NCI-H2196 (cell line): ENCODE measurements around the gene MTG2.

ENCODE experiments used
- DNase-seq: peaks from one replicate; lab custom pipeline; 2025; ENCODE audit not compliant: unreplicated experiment; lab: John Stamatoyannopoulos, UW

The MTG2 gene

DNA sequence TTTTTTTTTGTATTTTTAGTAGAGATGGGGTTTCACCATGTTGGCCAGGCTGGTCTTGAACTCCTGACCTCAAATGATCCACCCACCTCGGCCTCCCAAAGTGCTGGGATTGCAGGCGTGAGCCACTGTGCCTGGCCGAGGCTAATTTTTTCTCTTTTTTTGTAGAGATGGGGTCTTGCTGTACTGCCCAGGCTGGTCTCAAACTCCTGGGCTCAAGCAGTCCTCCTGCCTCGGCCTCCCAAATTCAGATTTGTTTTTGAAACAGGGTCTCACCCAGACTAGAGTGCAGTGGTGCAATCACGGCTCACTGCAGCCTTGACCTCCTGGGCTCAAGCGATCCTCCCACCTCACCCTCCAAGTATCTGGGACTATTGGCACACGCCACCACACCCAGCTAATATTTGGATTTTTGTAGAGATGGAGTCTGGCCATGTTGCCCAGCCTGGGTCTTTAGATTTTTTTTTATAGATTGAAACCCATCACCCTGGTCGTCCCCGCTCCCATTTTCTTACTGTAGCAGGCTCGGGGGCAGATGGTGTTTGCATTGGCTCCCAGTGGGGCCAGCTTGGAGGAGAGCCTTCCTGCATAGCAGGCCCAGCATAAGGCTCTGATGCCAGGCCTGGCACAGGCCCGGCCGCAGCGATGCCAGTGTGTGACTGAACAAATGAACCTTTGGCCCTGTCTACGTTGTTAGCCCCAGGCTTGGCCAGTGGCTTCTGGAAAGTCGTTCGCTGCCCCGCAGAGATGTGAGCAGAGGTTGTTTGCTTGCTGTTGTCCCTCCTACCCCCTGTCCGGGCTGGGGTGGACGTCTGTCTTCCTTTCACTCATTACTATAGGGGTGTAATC lies 4.3 kb upstream of the MTG2 start:
- no peak for DNase-seq

GRCh38 chr20:62179162-62179504 lies 3.7 kb upstream of the MTG2 start:
- DNase-seq: no peak

GRCh38 chr20:62181808-62182207 lies 1.0 kb upstream of the MTG2 start:
- DNase-seq: no peak

DNA sequence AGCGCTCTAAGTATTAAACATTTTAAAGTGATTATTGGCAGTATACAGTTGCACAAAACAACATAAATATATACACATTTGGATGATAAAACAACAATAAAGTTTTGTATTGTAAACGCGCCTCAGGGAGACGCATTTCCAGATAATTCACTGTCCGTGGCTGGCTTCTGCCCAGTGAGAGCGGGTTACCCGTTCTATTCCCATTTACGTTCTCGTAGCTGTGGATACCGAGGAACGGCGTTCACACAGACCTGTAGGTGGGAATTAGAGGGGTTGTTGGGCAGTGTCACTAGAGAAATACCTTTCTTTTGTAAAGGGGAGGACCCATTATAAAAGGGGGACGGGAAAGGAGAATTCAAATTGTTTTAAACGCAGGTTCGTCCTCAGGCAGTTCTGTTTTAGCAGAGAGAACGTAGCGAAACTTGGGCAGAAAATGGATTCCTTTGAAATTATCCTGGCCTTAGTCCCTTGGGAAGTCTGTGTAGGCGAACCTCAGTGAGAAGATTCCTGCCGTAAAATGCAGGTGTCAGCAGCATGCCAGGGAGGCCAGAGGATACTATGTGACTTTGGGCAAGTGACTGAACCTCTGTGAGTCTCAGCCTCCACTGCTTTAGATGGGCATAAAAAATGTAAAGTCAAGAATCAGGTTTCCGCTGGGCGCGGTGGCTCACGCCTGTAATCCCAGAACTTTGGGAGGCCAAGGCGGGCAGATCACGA lies 756 bp downstream of the MTG2 start:
- no peak for DNase-seq

DNA sequence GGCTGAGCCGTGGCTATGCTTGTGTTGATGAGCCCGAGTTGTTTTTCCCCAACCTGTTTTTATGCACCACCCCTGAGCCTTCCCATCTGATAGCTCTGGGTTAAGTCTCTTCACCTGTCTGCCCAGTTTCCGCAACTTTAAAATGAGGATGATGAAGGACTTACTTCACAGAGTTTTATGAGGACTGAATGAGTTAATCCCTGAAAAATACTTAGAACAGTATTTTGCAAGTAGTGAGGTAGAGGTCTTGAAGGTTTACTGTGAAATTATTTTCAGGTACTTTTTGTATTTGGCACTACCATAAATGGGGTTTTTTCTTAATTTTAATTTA lies 3.2 kb downstream of the MTG2 start:
- DNase-seq: no peak

DNA sequence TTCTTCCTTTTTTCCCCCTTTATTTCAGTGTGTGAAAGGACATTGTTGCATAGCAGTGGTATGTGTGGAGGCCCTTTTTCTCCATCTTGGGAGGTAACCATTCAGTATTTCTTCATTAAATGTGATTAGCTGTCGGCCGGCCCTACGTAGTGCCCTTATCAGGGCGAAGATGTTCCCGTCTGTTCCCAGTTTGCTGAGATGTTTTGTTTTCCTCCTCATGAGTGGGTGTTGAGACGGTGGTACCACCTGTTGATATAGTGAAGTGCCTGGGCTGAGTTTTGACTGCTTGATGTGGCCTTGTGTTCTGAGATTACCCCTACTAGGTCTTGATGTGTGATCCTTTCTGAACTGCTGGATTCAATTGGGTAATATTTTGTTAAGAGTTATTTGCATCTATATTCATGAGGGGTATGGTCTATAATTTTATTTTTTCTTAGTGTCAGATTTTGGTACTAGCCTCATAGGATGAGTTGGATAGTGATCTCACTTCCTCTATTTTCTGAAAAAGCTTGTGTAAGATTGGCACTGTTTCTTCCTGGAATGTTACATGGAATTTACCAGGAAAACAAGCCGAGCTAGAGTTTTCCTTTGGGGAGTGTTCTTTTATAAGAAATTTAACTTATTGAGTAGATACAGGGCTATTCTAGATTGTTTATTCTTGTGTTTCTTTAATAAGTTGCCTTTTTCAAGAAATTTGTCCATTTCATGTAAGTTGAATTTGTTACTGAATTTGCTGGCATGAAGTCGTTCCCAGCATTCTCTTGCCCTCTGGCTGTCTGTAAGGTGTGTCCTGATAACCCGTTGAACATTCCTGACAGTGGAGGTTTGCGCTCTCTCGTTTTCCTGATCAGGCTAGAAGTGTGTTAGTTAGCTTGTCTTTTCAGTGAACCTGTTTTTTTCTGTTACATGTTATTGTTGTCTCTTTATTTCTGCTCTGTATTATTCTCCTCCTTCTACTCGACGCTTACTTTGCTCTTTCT lies 4.3 kb downstream of the MTG2 start:
- no peak for DNase-seq

GRCh38 chr20:62190639-62191411 lies 8.0 kb downstream of the MTG2 start:
- no peak for DNase-seq

- DNase-seq: no peak
Observed at GRCh38 chr20:62191781-62192559, 9.1 kb downstream of the MTG2 start.

GRCh38 chr20:62192635-62193034 lies 9.8 kb downstream of the MTG2 start:
- DNase-seq: no peak

DNA sequence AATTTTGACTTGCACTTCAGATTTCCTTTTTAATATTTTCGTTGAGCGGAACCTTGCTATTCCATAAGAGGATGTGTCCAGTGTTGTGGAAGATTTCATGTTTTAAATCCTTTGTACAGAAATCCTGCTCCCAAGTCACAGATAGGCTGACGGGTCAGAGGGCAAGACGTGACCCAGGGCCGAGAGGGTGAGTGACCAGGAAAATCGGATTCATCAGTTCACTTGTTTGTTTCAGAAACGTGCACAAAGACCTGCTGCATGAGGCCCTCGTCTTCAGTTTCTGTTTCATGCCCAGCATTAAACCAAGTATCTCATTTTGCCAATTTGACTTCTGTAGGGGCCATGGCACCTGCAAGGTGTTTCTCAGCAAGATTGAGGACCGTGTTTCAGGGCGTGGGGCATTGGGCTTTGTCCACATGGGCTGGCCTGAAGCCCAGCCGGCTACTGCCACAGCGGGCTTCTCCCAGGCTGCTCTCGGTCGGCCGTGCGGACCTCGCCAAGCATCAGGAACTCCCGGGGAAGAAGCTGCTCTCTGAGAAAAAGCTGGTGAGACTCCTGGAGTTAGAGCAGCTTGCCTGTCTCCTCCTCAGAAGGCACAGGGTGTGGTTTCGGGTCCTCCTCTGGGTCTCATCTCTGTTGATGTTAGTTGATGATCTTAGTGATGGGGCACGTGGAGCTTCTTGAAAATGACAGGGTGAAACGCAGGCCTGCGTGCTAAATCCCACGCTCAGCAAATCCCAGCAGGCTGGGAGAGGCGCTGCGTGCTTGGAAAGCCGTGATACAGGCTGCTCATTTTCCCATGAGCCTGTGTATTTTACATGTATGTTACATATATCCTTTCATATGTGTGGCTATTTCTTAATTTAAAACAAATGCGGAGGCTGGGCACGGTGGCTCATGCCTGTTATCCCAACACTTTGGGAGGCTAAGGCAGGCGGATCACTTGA lies 10.5 kb downstream of the MTG2 start:
- no peak for DNase-seq

DNA sequence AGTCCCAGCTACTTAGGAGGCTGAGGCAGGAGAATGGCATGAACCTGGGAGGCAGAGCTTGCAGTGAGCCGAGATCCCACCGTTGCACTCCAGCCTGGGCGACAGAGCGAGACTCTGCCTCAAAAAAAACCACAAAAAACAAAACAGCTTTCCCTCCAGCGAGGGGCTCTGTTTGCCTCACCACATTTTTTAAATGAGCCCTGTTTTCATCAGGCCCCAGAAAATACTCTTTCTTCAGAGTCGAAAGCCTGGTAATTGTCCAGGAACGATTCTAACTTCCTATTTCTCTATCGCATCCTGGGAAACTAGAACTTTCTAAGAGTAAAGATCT lies 12.2 kb downstream of the MTG2 start:
- no peak for DNase-seq

DNA sequence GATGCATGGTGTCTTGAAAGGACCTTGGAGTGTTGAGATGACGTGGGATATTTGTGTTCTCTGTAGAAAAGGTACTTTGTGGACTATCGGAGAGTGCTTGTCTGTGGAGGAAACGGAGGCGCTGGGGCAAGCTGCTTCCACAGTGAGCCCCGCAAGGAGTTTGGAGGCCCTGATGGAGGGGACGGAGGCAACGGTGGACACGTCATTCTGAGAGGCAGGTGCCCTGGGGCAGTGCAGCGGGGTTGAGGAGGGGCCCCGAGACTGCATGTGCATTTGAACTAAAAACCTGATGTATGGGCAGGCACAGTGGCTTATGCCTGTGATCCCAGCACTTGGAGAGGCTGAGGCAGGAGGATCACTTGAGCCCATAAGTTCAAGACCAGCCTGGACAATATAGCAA lies 12.9 kb downstream of the MTG2 start:
- no peak for DNase-seq

DNA sequence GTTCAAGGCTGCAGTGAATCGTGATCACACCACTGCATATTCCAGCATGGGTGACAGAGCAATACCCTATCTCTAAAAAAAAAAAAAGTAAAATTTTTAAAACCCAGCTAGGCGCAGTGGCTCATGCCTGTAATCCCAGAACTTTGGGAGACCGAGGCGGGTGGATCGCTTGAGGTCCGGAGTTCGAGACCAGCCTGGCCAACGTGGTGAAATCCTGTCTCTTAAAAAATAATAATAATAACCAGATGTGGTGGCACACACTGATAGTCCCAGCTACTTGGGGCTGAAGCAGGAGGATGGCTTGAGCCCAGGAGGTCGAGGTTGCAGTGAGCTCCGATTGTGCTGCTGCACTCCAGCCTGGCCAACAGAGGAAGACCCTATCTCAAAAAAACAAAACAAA lies 13.5 kb downstream of the MTG2 start:
- no peak for DNase-seq

DNA sequence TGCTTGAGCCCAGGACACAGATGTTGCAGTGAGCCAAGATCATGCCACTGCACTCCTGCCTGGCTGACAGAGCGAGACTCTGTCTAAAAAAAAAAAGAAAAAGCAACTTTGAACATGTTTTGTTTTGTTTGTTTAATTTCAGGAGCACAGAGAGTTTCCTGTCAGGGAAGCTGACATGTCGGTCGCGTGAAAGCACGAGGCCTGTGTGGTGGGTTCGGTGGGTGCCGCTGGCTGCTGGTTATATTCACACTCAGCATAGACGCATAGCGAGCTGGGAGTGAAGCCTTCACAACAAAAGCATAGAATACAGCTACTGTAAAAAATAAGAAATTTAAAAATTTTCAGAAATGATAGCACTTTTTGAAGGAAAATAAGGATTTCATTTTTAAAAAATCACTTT lies 14.5 kb downstream of the MTG2 start:
- no peak for DNase-seq

DNA sequence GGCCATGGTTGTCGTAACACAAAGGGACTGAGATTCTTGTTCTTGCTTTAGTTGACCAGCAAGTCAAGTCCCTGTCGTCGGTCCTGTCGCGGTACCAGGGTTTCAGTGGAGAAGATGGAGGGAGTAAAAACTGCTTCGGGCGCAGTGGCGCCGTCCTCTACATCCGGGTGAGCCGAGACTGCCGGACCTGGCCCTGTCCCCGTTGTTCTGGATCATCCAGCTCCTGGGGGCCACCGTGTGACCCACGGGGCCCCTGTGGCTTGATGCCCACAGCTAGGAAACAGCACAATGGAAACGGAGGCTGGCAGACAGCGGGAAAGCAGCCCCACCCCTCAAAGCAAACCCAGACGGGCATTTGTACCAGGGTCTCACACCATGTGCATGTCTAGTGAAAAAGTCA lies 15.0 kb downstream of the MTG2 start:
- no peak for DNase-seq

DNA sequence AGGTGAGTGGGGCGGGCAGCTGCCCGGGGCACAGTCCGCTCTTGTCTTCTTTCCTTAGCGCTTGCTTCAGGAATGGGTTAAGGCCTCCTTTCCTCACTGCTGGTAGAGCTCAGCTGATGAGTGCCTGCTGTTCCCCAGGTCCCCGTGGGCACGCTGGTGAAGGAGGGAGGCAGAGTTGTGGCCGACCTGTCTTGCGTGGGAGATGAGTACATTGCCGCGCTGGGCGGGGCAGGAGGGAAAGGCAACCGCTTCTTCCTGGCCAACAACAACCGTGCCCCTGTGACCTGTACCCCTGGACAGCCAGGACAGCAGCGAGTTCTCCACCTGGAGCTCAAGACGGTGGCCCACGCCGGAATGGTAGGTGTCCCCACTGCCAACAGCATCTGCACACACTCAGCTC lies 15.7 kb downstream of the MTG2 start:
- no peak for DNase-seq

GRCh38 chr20:62198931-62199330 lies 16.1 kb downstream of the MTG2 start:
- DNase-seq: no peak

DNA sequence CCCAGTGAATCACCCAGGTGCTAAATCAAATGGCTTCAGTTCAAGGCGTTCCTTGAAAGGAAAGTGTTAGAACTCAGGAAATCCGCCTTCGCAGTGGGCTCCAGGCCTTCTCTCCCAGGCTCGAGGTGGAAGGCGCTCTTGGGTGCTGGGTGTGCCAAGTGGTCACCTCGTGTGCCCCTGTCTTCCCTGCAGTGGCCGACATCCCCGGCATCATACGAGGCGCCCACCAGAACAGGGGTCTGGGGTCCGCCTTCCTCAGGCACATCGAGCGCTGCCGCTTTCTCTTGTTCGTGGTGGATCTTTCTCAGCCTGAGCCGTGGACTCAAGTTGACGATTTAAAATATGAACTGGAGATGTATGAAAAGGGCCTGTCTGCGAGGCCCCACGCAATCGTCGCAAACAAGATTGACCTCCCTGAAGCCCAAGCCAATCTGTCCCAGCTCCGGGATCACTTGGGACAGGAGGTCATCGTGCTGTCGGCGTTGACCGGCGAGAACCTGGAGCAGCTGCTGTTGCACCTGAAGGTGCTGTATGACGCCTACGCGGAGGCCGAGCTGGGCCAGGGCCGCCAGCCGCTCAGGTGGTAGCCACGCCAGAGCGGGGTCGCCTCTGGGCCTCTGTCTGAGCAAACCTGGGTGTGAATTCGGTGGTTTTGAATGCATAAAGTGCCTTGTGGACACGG lies 17.8 kb downstream of the MTG2 start:
- no peak for DNase-seq
